Nephron (organoid): ENCODE results near the gene CCBE1.
"Not testable (repeated sequence)": the region's sequence is repeated elsewhere in the genome, so short reads cannot be mapped to it uniquely, and the experiment has no call there.

Experiments
- H3K27ac Mint-ChIP-seq, 3 experiments: 2 replicates each; pipeline ENCODE4 v1.8.0; 2020; ENCODE audit warnings: mixed read lengths in 3 of 3, mild to moderate bottlenecking in 2 of 3, moderate library complexity in 1 of 3
- H3K27me3 Mint-ChIP-seq: 2 replicates; pipeline ENCODE4 v1.8.0; 2021; ENCODE audit warnings: low read depth, mild to moderate bottlenecking, moderate library complexity, mixed read lengths
- H3K36me3 Mint-ChIP-seq: 2 replicates; pipeline ENCODE4 v1.8.0; 2020; ENCODE audit warnings: low read depth, mixed read lengths
- H3K4me1 Mint-ChIP-seq: 2 replicates; pipeline ENCODE4 v1.8.0; 2020; ENCODE audit warnings: mixed read lengths
- H3K4me3 Mint-ChIP-seq, 3 experiments: 2 replicates each; pipeline ENCODE4 v1.8.0; 2020; ENCODE audit warnings: mild to moderate bottlenecking in 3 of 3, mixed read lengths in 3 of 3, moderate library complexity in 2 of 3
- H3K9me3 Mint-ChIP-seq: 2 replicates; pipeline ENCODE4 v1.8.0; 2020; ENCODE audit warnings: mixed read lengths
- CTCF ChIP-seq, 3 experiments: fragments of 200-600 bp; sonication (generic); IDR thresholded peaks; one replicate each; pipeline ENCODE4 v1.5.0; 2021; ENCODE audit warnings: antibody characterized with exemption in 3 of 3; ENCODE audit not compliant: unreplicated experiment in 3 of 3

CCBE1 gene

GRCh38 chr18:59719544-59720181 is 22.4 kb upstream of the CCBE1 start:
- H3K27ac Mint-ChIP-seq = peak overlapping the region in 2 of 3 experiments; percentile 39 to 52
- H3K9me3 Mint-ChIP-seq = peaks cover 3% of the 10 kb centered on the region
- no peak for TF ChIP-seq CTCF (IDR thresholded peaks at IDR 0.05; ENCODE audit: unreplicated experiment in 3 of 3)
- H3K36me3 Mint-ChIP-seq = no peaks in the 10 kb centered on the region
- H3K4me1 Mint-ChIP-seq = peaks cover 40% of the 10 kb centered on the region
- peaks cover 16% of the 10 kb centered on the region for H3K27me3 Mint-ChIP-seq
- no peak overlapping the region for H3K4me3 Mint-ChIP-seq

- peaks cover 43% of the 10 kb centered on the region for H3K4me1 Mint-ChIP-seq
- no peaks in the 10 kb centered on the region for H3K36me3 Mint-ChIP-seq
- H3K27me3 Mint-ChIP-seq = peaks cover 19% of the 10 kb centered on the region
- H3K9me3 Mint-ChIP-seq = peaks cover 3% of the 10 kb centered on the region
- peak overlapping the region in 2 of 3 experiments; percentile 39 to 68 for H3K27ac Mint-ChIP-seq
- no peak overlapping the region for H3K4me3 Mint-ChIP-seq
- TF ChIP-seq CTCF (IDR thresholded peaks at IDR 0.05; ENCODE audit: unreplicated experiment in 3 of 3) = no peak
These were observed 21.4 kb upstream of the CCBE1 start for GRCh38 chr18:59718464-59719157.

- Mint-ChIP-seq H3K4me3 (no peak overlapping the region), H3K27ac (peak overlapping the region in 1 of 3 experiments; percentile 39), H3K27me3 (peaks cover 21% of the 10 kb centered on the region), H3K36me3 (no peaks in the 10 kb centered on the region), H3K9me3 (peaks cover 3% of the 10 kb centered on the region), H3K4me1 (peaks cover 43% of the 10 kb centered on the region)
- no peak for TF ChIP-seq CTCF (IDR thresholded peaks at IDR 0.05; ENCODE audit: unreplicated experiment in 3 of 3)
These were observed 20.9 kb upstream of the CCBE1 start for GRCh38 chr18:59718108-59718463.

GRCh38 chr18:59717291-59717690 is 20.1 kb upstream of the CCBE1 start:
- peaks cover 3% of the 10 kb centered on the region for H3K9me3 Mint-ChIP-seq
- H3K27ac Mint-ChIP-seq = no peak overlapping the region
- H3K27me3 Mint-ChIP-seq = peaks cover 22% of the 10 kb centered on the region
- H3K4me3 Mint-ChIP-seq = no peak overlapping the region
- no peaks in the 10 kb centered on the region for H3K36me3 Mint-ChIP-seq
- H3K4me1 Mint-ChIP-seq = peaks cover 43% of the 10 kb centered on the region
- no peak for TF ChIP-seq CTCF (IDR thresholded peaks at IDR 0.05; ENCODE audit: unreplicated experiment in 3 of 3)

GRCh38 chr18:59715966-59716369 is 18.7 kb upstream of the CCBE1 start:
- Mint-ChIP-seq H3K4me3 (no peak overlapping the region), H3K27me3 (peaks cover 22% of the 10 kb centered on the region), H3K27ac (no peak overlapping the region), H3K4me1 (peaks cover 37% of the 10 kb centered on the region), H3K36me3 (no peaks in the 10 kb centered on the region), H3K9me3 (no peaks in the 10 kb centered on the region)
- TF ChIP-seq CTCF (IDR thresholded peaks at IDR 0.05; ENCODE audit: unreplicated experiment in 3 of 3) = no peak

GRCh38 chr18:59715445-59715844 is 18.2 kb upstream of the CCBE1 start:
- peaks cover 37% of the 10 kb centered on the region for H3K4me1 Mint-ChIP-seq
- peaks cover 23% of the 10 kb centered on the region for H3K27me3 Mint-ChIP-seq
- H3K36me3 Mint-ChIP-seq = no peaks in the 10 kb centered on the region
- no peak overlapping the region for H3K4me3 Mint-ChIP-seq
- no peaks in the 10 kb centered on the region for H3K9me3 Mint-ChIP-seq
- H3K27ac Mint-ChIP-seq = no peak overlapping the region
- no peak for TF ChIP-seq CTCF (IDR thresholded peaks at IDR 0.05; ENCODE audit: unreplicated experiment in 3 of 3)

GRCh38 chr18:59714096-59714495 is 16.9 kb upstream of the CCBE1 start:
- Mint-ChIP-seq H3K27me3 (peaks cover 28% of the 10 kb centered on the region), H3K4me1 (peaks cover 27% of the 10 kb centered on the region)
- not testable (repeated sequence) for H3K9me3 Mint-ChIP-seq, H3K36me3 Mint-ChIP-seq, H3K27ac Mint-ChIP-seq, H3K4me3 Mint-ChIP-seq
